GM19455 (cell line): Measurements from ENCODE around the gene GSTM2.
"Not testable (repeated sequence)": the region's sequence is repeated elsewhere in the genome, so short reads cannot be mapped to it uniquely, and the experiment has no call there.

Experiments
- ATAC-seq: cut with Tn5 transposase; IDR thresholded peaks from one replicate; pipeline ENCODE4 v1.9.1; 2021; ENCODE audit not compliant: unreplicated experiment

The GSTM2 gene

GRCh38 chr1:109673861-109674260, 6.0 kb downstream of the GSTM2 start:
- ATAC-seq: not testable (repeated sequence)

GRCh38 chr1:109676683-109677381, 9.0 kb downstream of the GSTM2 start:
- not testable (repeated sequence) for ATAC-seq

- no peak for ATAC-seq
Measured at GRCh38 chr1:109677459-109677858, 9.6 kb downstream of the GSTM2 start.

GRCh38 chr1:109678637-109679036, 10.8 kb downstream of the GSTM2 start:
- ATAC-seq: not testable (repeated sequence)

- ATAC-seq: not testable (repeated sequence)
Measured at GRCh38 chr1:109684777-109685176, 16.9 kb downstream of the GSTM2 start.

- ATAC-seq: not testable (repeated sequence)
Measured at GRCh38 chr1:109685399-109685798, 17.5 kb downstream of the GSTM2 start.

- ATAC-seq: not testable (repeated sequence)
Measured at GRCh38 chr1:109685890-109686289, 18.0 kb downstream of the GSTM2 start.

GRCh38 chr1:109687109-109687508, 19.3 kb downstream of the GSTM2 start:
- peak; percentile 16 for ATAC-seq

- ATAC-seq: peak; percentile 97
Measured at GRCh38 chr1:109687641-109688499, 20.0 kb downstream of the GSTM2 start, which contains the start of gene GSTM1. Gene GSTM1, plus strand, starts transcription at chr1:109687817. Its CDS starts 57 bp downstream, at chr1:109687874.

GRCh38 chr1:109689844-109690405, 22.1 kb downstream of the GSTM2 start:
- no peak for ATAC-seq

- ATAC-seq: no peak
Measured at GRCh38 chr1:109691759-109692158, 23.9 kb downstream of the GSTM2 start.

GRCh38 chr1:109694400-109694799, 26.5 kb downstream of the GSTM2 start:
- ATAC-seq: not testable (repeated sequence)

- ATAC-seq: not testable (repeated sequence)
Measured at GRCh38 chr1:109695138-109695537, 27.3 kb downstream of the GSTM2 start.

- ATAC-seq: no peak
Measured at GRCh38 chr1:109697066-109697465, 29.2 kb downstream of the GSTM2 start.

GRCh38 chr1:109697861-109698260, 30.0 kb downstream of the GSTM2 start:
- ATAC-seq: not testable (repeated sequence)

- not testable (repeated sequence) for ATAC-seq
Measured at GRCh38 chr1:109702940-109703339, 35.1 kb downstream of the GSTM2 start.

GRCh38 chr1:109704173-109704572, 36.3 kb downstream of the GSTM2 start:
- no peak for ATAC-seq

- ATAC-seq: no peak
Measured at GRCh38 chr1:109705411-109705810, 37.6 kb downstream of the GSTM2 start.

GRCh38 chr1:109708949-109709348, 41.1 kb downstream of the GSTM2 start:
- not testable (repeated sequence) for ATAC-seq

GRCh38 chr1:109709822-109710221, 42.0 kb downstream of the GSTM2 start:
- not testable (repeated sequence) for ATAC-seq

GRCh38 chr1:109711593-109712320, 43.9 kb downstream of the GSTM2 start, which contains the start of gene GSTM5:
Gene GSTM5, plus strand, starts transcription at chr1:109712251. Its CDS starts 62 bp downstream, at chr1:109712313.
- not testable (repeated sequence) for ATAC-seq
